ENCODE measurements around the gene ANGPT4.

DNA sequence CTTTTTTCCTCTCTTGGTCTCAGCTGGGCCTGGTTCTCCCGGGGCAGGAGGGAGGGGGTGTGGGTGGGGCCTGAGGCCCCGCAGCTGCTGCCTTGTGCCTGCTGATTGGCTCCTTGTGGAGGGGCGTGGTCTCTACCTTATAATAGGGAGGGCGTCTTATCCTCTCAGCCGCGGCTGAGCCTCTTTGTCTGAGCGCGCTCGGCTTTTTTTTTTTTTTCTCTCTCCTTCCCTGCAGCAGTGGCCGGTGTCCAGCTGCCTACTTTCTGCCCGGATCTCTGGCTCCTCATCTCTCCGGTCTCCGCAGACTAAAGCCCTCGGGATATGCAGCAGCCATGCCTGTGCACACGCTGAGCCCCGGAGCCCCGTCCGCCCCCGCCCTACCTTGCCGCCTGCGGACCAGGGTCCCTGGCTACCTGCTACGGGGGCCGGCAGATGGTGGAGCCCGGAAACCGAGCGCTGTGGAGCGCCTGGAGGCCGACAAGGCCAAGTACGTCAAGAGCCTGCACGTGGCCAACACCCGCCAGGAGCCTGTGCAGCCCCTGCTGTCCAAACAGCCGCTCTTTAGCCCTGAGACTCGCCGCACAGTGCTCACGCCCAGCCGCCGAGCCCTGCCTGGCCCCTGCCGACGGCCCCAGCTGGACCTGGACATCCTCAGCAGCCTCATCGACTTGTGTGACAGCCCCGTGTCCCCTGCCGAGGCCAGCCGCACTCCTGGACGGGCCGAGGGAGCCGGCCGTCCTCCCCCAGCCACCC lies 71.5 kb downstream of the ANGPT4 start:
- TF ChIP-seq EP300 (IDR thresholded peaks at IDR 0.05; ENCODE audit: borderline replicate concordance in 1 of 2, low read depth in 2 of 2, low read length in 2 of 2) (no peak), RFX5 (IDR thresholded peaks at IDR 0.05; ENCODE audit: borderline replicate concordance, low read depth, low read length) (no peak), EZH2 (IDR thresholded peaks at IDR 0.05; ENCODE audit: low read depth, low read length, severe bottlenecking) (peak; percentile 16), ZNF274 (IDR thresholded peaks at IDR 0.05; ENCODE audit: borderline replicate concordance, extremely low read depth, low read length) (no peak), POLR2A (IDR thresholded peaks at IDR 0.05; ENCODE audit: control extremely low read depth in 1 of 2, low read depth in 2 of 2, low read length in 2 of 2) (no peak; a peak in 1 of 3 replicates), EGR1 (IDR thresholded peaks at IDR 0.05; ENCODE audit: borderline replicate concordance, low read depth, low read length) (peak; percentile 55; the same call in 1 of the 2 replicates)
- TF ChIP-seq, protein P1, sequence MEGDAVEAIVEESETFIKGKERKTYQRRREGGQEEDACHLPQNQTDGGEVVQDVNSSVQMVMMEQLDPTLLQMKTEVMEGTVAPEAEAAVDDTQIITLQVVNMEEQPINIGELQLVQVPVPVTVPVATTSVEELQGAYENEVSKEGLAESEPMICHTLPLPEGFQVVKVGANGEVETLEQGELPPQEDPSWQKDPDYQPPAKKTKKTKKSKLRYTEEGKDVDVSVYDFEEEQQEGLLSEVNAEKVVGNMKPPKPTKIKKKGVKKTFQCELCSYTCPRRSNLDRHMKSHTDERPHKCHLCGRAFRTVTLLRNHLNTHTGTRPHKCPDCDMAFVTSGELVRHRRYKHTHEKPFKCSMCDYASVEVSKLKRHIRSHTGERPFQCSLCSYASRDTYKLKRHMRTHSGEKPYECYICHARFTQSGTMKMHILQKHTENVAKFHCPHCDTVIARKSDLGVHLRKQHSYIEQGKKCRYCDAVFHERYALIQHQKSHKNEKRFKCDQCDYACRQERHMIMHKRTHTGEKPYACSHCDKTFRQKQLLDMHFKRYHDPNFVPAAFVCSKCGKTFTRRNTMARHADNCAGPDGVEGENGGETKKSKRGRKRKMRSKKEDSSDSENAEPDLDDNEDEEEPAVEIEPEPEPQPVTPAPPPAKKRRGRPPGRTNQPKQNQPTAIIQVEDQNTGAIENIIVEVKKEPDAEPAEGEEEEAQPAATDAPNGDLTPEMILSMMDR (IDR thresholded peaks at IDR 0.05; ENCODE audit: control extremely low read depth in 1 of 3, insufficient read depth in 1 of 3, low read depth in 1 of 3, low read length in 3 of 3), result no peak
